Left lobe of liver (tissue), 2 donors: ENCODE results near the gene PTPN1. TPM values are rescaled to one million over a fixed set of nuclear protein-coding genes. Genes with fewer than 3 reads are reported as not detected.

Experiments
- ATAC-seq: fragments of 200-7000 bp; cut with Tn5 transposase; one replicate; pipeline ENCODE4 v1.9.1; 2020; ENCODE audit warnings: mild to moderate bottlenecking, moderate library complexity
- DNase-seq: peaks from one replicate; pipeline ENCODE4 v3.0.0-alpha.2; 2020; ENCODE audit warnings: low spot score
- total RNA-seq: library from RNA; stranded (reverse); gene quantifications from one replicate; pipeline ENCODE4 v1.2.1, GENCODE V29; 2021
- donor health status: DM: no; HTN: no; CAD: no; lungs with moderate emphysema.
- donor health status: DM: no; HTN: yes; CAD: no.

Gene PTPN1
- total RNA-seq, 1 donor from 2014 or later = 8.9 TPM

- ATAC-seq (no peak), DNase-seq (no peak)
Measured at GRCh38 chr20:50571466-50571865, 61.3 kb downstream of the PTPN1 start.

DNA sequence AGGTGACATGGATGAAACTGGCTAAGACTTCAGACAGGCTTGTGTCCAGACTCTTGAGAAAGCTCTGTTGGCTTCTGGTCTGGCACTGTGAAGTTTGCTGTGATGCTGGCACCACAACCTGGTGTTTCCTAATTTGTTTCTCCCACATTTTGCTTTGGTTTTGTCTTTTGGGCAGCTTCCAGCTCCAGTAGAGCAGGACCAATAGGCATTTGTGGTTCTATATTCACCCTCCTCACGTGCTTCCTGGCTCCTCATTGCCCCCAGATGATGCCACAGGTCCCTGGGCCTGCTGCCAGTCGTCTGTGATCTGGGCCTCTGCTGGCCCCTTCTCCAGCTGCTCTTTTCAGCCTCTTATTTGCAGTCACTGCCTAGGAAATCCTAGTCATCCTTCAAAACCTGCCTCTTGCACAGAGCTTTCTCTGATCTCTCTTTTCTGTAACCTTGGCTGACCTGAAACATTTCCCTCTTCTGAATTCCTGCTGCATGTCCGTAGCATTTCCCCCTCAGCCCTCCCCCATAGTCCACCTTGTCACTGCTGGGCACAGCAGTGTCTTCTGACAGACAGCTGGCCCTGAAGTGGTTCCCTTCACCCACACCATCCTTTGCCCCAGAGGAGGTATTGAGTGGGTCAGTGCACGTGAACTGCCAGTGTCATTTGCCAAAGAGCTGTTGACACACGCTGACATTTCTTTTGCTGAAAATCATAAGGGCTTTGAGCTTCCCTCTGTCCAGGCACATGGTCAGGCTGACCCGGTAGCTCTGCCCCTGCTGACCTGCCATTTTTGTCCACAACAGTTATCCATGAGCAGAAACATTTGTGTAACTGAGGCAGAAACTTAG is 63.0 kb downstream of the PTPN1 start:
- DNase-seq (peak; percentile 88), ATAC-seq (peak; percentile 71)

GRCh38 chr20:50574108-50574507 is 63.9 kb downstream of the PTPN1 start:
- no peak for ATAC-seq
- DNase-seq = no peak

DNA sequence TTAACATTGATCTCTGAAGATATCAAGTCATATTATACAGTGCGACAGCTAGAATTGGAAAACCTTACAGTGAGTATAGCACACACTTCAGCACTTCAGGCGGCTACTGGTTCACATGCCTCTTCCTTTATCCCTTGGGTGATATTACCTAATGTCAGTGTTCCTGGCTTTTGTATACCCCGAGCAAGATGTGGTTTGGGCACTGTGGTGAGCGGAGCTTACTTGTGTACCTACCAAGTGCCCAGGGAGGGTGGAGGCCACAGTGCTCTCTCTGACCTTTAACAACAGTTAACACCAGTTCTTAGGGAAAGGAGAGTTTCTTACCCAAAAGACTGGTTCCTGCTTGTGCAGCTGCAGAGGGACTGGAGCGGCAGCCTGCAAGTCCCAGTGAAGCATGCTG is 64.4 kb downstream of the PTPN1 start:
- ATAC-seq = no peak
- no peak for DNase-seq

DNA sequence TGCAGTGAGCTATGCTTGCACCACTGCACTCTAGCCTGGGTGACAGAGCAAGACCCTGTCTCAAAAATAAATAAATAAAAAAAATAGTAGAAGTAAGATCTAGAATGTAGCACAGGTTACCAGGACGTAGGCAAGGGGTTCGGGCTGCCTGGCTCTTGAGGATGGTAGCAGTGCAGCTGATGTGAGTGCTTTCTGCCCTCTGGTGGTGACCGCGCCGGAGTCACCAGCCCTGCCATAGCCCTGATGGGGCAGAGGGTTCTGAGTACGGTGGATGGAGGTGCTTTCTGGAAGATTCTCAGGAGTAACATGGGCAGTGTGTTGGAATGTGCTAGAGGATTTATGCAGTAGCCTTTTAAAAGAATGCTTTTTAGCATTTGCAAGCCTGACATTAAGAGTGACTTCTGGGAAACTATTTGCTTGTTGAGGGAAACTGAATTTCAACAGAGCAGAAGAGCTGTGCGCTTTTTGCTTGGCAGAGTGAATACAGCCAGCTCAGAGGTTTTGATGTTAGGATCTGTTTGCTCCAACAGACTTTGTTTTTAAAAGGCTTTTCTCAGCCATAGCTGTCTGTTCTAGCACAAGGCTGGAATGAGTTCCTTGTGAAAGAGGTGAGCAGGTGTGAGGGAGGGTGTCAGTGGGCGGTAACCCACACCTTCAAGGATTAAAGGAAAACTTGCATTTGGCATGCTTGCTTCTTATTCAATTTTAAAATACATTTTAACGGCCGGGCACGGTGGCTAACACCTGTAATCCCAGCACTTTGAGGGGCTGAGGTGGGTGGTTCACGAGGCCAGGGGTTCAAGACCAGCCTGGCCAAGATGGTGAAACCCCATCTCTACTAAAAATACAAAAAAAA is 65.9 kb downstream of the PTPN1 start:
- DNase-seq = peak; percentile 81
- peak; percentile 71 for ATAC-seq

DNA sequence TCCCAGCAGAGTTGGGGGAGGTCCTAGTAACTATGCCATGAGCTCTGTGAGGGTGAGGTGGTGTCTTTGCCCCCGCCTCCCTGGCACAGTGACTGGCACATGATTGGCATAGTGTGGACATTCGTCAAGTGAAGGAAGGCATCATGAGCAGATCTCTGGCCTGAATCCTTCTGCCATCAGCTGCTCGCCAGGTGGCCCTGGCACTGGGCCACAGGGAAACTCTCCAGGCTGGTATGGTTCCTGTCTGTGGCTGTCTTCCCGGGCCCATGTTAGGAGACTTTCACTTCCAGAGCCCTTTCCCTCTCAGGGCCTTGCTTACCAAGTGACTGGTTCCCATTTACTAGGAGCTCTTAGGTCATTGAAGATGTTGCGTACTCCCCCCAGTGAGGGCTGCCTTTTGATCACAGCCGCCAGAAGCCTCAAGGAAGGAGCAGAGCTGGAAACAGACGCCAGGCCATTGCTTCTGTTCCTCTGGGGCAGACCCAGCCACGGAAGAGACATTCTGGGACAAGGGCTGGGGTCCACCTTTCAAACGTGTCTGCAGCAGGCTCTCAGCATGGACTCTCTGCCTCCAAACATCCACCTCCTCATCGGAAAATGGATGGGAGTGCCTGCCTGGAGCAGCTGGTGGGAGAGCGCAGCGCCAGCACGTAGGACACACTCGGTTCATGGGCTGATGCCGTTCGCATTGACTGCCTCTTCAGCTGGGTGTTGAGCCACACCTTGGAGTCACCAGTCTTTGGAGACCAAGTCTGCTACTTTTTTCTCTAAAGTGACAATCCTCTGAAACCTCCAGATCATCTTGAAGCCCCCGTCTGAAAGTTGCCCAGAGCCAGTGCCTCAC is 67.2 kb downstream of the PTPN1 start:
- peak; percentile 66 for ATAC-seq
- peak; percentile 95 for DNase-seq

DNA sequence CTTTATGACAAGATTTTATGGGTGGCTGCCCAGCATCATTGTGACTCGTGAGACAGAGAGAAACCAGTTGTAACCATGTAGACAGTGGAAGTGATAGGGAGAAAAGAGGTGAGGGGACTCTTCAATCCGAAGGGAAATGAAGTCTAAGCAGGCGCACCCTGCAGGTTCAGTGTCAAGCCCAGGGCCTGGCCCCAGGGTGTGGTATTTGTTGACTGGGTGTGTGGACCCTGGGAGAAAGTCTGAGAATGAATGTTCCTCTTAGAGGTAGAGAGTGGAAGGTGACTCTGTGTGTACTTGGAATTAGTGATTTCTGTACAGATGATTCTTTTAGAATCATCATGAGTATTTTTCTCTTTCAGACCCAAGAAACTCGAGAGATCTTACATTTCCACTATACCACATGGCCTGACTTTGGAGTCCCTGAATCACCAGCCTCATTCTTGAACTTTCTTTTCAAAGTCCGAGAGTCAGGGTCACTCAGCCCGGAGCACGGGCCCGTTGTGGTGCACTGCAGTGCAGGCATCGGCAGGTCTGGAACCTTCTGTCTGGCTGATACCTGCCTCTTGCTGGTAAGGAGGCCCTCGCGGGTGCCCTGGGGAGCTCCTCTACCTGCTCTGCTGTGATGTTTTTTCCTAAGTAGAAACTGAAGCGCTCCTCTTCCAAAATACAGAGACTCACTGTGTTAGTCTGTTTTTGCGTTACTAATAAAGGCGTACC is 68.0 kb downstream of the PTPN1 start:
- peak; percentile 31 for DNase-seq
- ATAC-seq = no peak

GRCh38 chr20:50578778-50579165 is 68.6 kb downstream of the PTPN1 start:
- ATAC-seq = no peak

DNA sequence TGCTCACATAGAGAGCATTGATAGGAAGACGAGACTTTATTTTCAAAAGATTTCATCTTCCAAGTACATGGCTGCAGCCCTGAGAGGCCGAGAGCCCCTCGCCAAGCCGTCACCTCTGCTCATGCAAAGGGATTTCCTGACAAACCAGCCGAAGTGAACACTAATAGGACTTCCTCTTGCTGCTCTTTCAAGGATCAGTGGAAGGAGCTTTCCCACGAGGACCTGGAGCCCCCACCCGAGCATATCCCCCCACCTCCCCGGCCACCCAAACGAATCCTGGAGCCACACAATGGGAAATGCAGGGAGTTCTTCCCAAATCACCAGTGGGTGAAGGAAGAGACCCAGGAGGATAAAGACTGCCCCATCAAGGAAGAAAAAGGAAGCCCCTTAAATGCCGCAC is 69.3 kb downstream of the PTPN1 start:
- DNase-seq (no peak), ATAC-seq (no peak)

More at GRCh38 chr20:50578778-50579165, 68.6 kb downstream of the PTPN1 start:
- no peak for DNase-seq

DNA sequence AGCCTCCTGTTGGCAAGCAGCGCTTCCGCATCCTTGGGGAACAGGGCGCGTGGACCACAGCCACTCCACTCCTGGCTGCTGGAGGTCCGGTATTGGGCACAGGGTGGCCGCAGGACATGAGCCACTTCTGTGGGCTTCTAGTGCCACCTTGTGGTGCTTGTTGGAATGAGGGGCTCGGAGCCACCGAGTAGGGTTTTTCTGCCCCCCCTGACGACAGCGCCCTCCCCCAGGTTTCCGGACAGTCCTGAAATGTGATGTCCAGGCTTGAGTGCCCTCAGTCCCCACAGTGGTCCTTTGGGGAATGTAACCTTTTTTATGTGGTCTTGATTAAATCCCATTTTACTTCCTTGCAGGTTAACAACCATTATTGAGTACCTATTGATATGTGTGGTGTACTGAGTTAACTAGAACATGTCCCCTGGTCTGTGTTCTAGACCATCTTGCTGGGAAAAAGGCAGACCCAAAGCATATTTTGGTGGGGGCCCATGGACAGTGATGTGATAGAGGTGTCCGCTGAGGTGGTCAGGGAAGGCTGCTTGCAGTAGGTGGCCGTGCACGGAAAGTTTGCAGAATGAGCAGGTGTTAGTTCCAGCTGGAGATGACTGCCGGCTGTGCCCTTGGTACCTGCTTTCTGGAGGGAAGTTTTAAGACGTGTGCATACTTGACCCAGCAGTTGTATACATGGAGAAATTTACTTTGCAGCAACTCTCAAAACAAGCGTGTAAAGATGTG is 70.0 kb downstream of the PTPN1 start:
- peak; percentile 69 for DNase-seq
- ATAC-seq = peak; percentile 67

DNA sequence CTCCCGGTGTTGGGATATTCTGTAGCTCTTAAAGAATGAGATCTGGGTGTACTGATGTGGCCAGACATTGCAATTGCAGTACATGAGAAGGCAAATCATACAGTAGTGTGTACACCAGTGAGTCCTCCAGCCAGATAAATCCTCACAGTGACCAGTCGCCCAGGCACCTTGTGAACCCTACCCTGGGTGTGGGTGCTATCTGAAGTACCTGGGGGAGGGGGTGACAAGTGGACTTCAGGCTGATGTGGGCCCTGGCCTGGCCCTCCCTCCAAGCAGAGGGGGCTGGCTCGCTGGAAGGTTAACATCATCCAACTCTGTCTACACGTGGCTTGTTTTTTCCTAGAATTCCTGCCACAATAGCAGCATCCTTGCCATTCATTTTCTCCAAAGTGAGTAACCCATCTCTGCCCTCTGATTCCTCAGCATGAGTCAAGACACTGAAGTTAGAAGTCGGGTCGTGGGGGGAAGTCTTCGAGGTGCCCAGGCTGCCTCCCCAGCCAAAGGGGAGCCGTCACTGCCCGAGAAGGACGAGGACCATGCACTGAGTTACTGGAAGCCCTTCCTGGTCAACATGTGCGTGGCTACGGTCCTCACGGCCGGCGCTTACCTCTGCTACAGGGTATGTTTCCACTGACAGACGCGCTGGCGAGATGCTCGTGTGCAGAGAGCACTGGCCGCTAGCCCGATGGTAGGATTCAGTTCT is 70.8 kb downstream of the PTPN1 start:
- ATAC-seq = no peak
- no peak for DNase-seq

DNA sequence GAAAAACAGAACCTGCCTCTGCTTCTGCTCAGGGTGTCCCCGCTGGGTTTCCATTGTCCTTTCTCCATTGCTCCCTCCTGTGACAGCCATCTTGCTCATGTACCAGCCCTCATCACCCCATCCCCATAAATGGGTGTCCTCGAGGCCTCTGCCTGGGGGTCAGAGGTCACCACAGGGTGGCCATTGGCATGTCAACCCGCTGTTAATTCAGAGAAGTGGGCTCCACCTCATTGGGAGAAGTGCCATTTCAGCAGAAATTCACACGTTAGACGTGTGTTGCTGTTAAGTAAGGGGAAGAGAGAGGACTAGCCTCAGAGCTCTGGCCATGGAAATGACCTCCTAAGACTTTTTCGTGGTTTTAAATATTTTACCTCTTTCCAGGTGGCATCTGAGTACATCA is 71.9 kb downstream of the PTPN1 start:
- no peak for ATAC-seq
- no peak for DNase-seq

- no peak for DNase-seq
- no peak for ATAC-seq
Measured at GRCh38 chr20:50582591-50583234, 72.5 kb downstream of the PTPN1 start.

DNA sequence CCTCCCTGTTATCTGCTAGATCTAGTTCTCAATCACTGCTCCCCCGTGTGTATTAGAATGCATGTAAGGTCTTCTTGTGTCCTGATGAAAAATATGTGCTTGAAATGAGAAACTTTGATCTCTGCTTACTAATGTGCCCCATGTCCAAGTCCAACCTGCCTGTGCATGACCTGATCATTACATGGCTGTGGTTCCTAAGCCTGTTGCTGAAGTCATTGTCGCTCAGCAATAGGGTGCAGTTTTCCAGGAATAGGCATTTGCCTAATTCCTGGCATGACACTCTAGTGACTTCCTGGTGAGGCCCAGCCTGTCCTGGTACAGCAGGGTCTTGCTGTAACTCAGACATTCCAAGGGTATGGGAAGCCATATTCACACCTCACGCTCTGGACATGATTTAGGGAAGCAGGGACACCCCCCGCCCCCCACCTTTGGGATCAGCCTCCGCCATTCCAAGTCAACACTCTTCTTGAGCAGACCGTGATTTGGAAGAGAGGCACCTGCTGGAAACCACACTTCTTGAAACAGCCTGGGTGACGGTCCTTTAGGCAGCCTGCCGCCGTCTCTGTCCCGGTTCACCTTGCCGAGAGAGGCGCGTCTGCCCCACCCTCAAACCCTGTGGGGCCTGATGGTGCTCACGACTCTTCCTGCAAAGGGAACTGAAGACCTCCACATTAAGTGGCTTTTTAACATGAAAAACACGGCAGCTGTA is 73.4 kb downstream of the PTPN1 start:
- ATAC-seq (peak; percentile 10), DNase-seq (no peak)

DNA sequence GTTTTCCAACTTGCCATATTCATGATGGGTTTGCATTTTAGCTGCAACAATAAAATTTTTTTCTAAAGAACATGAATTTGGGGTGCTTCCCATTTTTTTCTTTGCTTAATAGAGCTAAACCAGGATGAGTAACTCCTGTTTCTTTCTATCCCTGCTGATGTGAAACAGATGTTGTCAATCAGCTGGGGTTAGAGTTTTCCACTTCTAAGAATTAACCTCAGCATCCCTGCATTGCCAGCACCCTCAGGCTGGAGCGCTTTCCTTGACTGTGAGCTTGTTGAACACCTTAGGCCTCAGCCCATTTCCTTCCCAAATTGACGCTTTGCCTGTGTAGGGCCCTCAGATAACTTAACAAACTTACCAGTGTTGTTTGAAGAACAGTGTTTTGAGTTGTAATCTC is 74.5 kb downstream of the PTPN1 start:
- no peak for DNase-seq
- no peak for ATAC-seq

DNA sequence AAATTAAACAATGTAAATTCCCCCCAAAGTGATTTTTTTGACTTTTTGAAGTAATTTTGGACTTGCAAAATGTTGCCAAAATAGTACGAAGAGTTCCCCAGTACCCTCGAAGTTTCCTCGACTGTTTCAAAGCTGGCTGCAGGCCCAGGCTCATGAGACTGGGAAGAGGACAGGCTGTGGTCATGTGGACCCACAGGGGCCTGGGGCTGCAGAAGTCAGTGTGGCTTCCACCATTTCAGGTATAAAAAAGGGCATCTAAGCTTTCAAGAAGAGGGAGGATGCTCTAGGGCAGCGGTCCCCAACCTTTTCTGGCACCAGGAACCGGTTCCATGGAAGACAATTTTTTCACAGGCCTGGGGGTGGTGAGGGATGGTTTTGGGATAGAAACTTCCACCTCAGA is 75.0 kb downstream of the PTPN1 start:
- ATAC-seq (no peak), DNase-seq (no peak)

DNA sequence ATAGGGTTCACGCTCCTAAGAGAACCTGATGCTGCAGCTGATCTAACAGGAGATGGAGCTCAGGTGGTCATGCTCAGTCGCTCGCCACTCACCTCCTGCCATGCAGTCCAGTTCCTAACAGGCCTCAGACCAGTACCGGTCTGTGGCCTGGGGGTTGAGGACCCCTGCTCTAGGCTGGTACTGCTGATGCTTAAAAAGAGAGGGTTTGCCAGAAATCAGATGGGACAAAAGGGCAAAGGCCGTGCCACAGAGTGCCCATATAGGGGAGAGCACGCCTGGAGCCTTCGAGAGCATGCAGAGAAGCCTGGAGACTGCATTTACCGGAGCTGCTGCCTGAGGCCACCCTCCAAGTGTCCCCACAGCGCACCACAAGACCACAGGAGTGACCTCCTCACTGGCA is 75.5 kb downstream of the PTPN1 start:
- no peak for DNase-seq
- ATAC-seq = no peak
